Endothelial cell of umbilical vein (primary cell): ENCODE data around the gene KLHL36. TPM values are rescaled to one million over a fixed set of nuclear protein-coding genes. Genes with fewer than 3 reads are reported as not detected.

ENCODE experiments used
- BruUV-seq: library from RNA; stranded (reverse); fragments of 400-500 nt; replicated peaks from 2 replicates; lab custom pipeline; 2021; lab: Mats Ljungman, UMichigan
- CTCF ChIA-PET: fragments of 300-600, 350-600 bp; sonication (Branson Sonifier 250); formaldehyde crosslinking; loops from one replicate; lab custom pipeline; 2021; ENCODE audit warnings: antibody characterized with exemption, inconsistent platforms; lab: Charles Lee
- POLR2A ChIA-PET: fragments of 300-600, 350-600 bp; sonication (Branson Sonifier 250); formaldehyde crosslinking; loops from one replicate; lab custom pipeline; 2021; ENCODE audit warnings: antibody characterized with exemption, inconsistent platforms; lab: Charles Lee
- DNase-seq: peaks from one replicate; pipeline ENCODE4 v3.0.0-alpha.2; 2011; ENCODE audit warnings: low read depth, low spot score
- FAIRE-seq: peaks from 2 replicates; lab custom pipeline; 2011; peaks lifted over from hg19 to GRCh38; lab: Jason Lieb, UNC
- H2AFZ ChIP-seq: 2 replicates; pipeline ENCODE4 v1.6.0; 2012; ENCODE audit warnings: low read depth, low read length, control low read depth, inconsistent platforms
- H3K27ac ChIP-seq: 2 replicates; pipeline ENCODE4 v1.5.1; 2011; ENCODE audit warnings: low read depth, mild to moderate bottlenecking, control low read depth, low read length, moderate library complexity; ENCODE audit not compliant: insufficient read depth
- H3K27me3 ChIP-seq, 2 experiments: 2 replicates each; pipeline versions ENCODE4 v1.6.0 to v1.6.1; 2011; ENCODE audit warnings: low read length in 2 of 2, mixed read lengths in 1 of 2; ENCODE audit not compliant: control insufficient read depth in 2 of 2, insufficient read depth in 2 of 2
- H3K36me3 ChIP-seq, 2 experiments: 2 replicates in 1 of 2; 3 replicates in 1 of 2; pipeline ENCODE4 v1.5.1; 2011; ENCODE audit warnings: low read length in 2 of 2, mild to moderate bottlenecking in 1 of 2, moderate library complexity in 1 of 2; ENCODE audit not compliant: control insufficient read depth in 2 of 2, insufficient read depth in 2 of 2; ENCODE audit errors: extremely low read depth in 1 of 2
- H3K4me1 ChIP-seq: 3 replicates; pipeline ENCODE4 v1.5.1; 2011; ENCODE audit warnings: mild to moderate bottlenecking, low read length; ENCODE audit not compliant: control insufficient read depth, insufficient read depth; ENCODE audit errors: extremely low read depth
- H3K4me2 ChIP-seq: 2 replicates; pipeline ENCODE4 v1.6.1; 2011; ENCODE audit warnings: low read length, control low read depth, mixed read lengths; ENCODE audit not compliant: insufficient read depth
- H3K4me3 ChIP-seq, 3 experiments: fragments of 200-600 bp in 1 of 3; sonication (generic), shearing (Covaris generic) in 1 of 3; replicated peaks in 1 of 3; 2 replicates each; pipeline ENCODE4 v1.5.1; 2011 to 2016; ENCODE audit warnings: control low read depth in 3 of 3, low read length in 3 of 3, mild to moderate bottlenecking in 2 of 3, inconsistent platforms in 1 of 3, low read depth in 1 of 3, moderate library complexity in 1 of 3; ENCODE audit not compliant: insufficient read depth in 1 of 3
- H3K79me2 ChIP-seq: 2 replicates; pipeline ENCODE4 v1.6.0; 2012; ENCODE audit warnings: low read length, inconsistent platforms; ENCODE audit not compliant: control insufficient read depth, insufficient read depth
- H3K9ac ChIP-seq: replicated peaks from 2 replicates; pipeline ENCODE3; 2011; ENCODE audit warnings: low read length, control low read depth; ENCODE audit not compliant: insufficient read depth; ENCODE audit errors: extremely low read depth
- H3K9me1 ChIP-seq: replicated peaks from 3 replicates; pipeline ENCODE4 v1.6.0; 2011; ENCODE audit warnings: mild to moderate bottlenecking, low read length; ENCODE audit not compliant: control insufficient read depth, insufficient read depth; ENCODE audit errors: extremely low read depth
- H3K9me3 ChIP-seq: replicated peaks from 2 replicates; pipeline ENCODE4 v1.5.1; 2012; ENCODE audit warnings: low read length, inconsistent platforms; ENCODE audit not compliant: control insufficient read depth, insufficient read depth
- H4K20me1 ChIP-seq: replicated peaks from 2 replicates; pipeline ENCODE3; 2011; ENCODE audit warnings: mild to moderate bottlenecking, low read length; ENCODE audit not compliant: control insufficient read depth, insufficient read depth; ENCODE audit errors: extremely low read depth
- CTCF ChIP-seq, 2 donors: IDR thresholded peaks; 1 replicate in 1 of 2; 2 replicates in 1 of 2; pipeline ENCODE4 v1.5.1; 2011; ENCODE audit warnings: low read length in 2 of 2, mild to moderate bottlenecking in 2 of 2, moderate library complexity in 2 of 2, control low read depth in 1 of 2, inconsistent platforms in 1 of 2, low read depth in 1 of 2; ENCODE audit not compliant: insufficient read depth in 1 of 2; ENCODE audit errors: extremely low read depth in 1 of 2
- EZH2 ChIP-seq: IDR thresholded peaks from 2 replicates; pipeline ENCODE4 v1.6.1; 2012; ENCODE audit warnings: borderline replicate concordance, low read depth, mild to moderate bottlenecking, moderate library complexity, low read length, inconsistent platforms; ENCODE audit not compliant: severe bottlenecking
- FOS ChIP-seq: IDR thresholded peaks from 2 replicates; pipeline ENCODE4 v1.6.1; 2011; ENCODE audit warnings: mild to moderate bottlenecking, low read length, moderate library complexity, borderline replicate concordance; ENCODE audit not compliant: insufficient read depth
- GATA2 ChIP-seq: IDR thresholded peaks from 2 replicates; pipeline ENCODE4 v1.7.0; 2011; ENCODE audit warnings: low read depth, mild to moderate bottlenecking, moderate library complexity, mixed read lengths, low read length; ENCODE audit not compliant: insufficient read length, insufficient read depth
- JUN ChIP-seq: IDR thresholded peaks from 2 replicates; pipeline ENCODE4 v1.6.1; 2011; ENCODE audit warnings: borderline replicate concordance, low read depth; ENCODE audit not compliant: insufficient read length, insufficient read depth
- MAX ChIP-seq: IDR thresholded peaks from 2 replicates; pipeline ENCODE4 v1.6.1; 2011; ENCODE audit not compliant: insufficient read depth, insufficient read length
- MYC ChIP-seq: IDR thresholded peaks from one replicate; pipeline ENCODE4 v1.6.1; 2011; ENCODE audit warnings: mild to moderate bottlenecking, low read depth, low read length
- POLR2A ChIP-seq: IDR thresholded peaks from 2 replicates; pipeline ENCODE4 v1.6.1; 2012; ENCODE audit warnings: low read depth, mild to moderate bottlenecking, control low read depth, low read length
- POLR2AphosphoS5 ChIP-seq: IDR thresholded peaks from 2 replicates; pipeline ENCODE4 v1.6.1; 2012; ENCODE audit warnings: low read depth, mild to moderate bottlenecking, control low read depth, low read length, moderate library complexity; ENCODE audit not compliant: insufficient read depth
- dilution Hi-C: fragments of 300-500 bp; cut with MboI; formaldehyde crosslinking; loops from one replicate; pipeline ENCODE4 v1.15.0; 2019; ENCODE audit warnings: low sequenced_read_pairs; ENCODE audit not compliant: extremely low pct_ligation_motif_present
- intact Hi-C: fragments of 100-400 bp; cut with micrococcal nuclease; formaldehyde crosslinking; loops from one replicate; pipeline ENCODE4 v1.10.0; 2022
- polyA plus RNA-seq, 4 experiments: library from polyadenylated mRNA; depleted of rRNA in 3 of 4; stranded (reverse) in 3 of 4; unstranded in 1 of 4; fragments of >200 nt; gene quantifications; 2 replicates each; pipeline versions ENCODE4 v1.2.1 to v1.2.3, GENCODE V29; 2011 to 2012; ENCODE audit warnings: missing spikeins in 1 of 4
- total RNA-seq: library from RNA; stranded (reverse); gene quantifications from 2 replicates; pipeline ENCODE4 v1.2.3, GENCODE V29; 2021

The KLHL36 gene
- total and polyA plus RNA-seq, 2 donors (not counting 3 experiments of a cell fraction or from before 2014, with no cell fraction given), result 31.3 to 38.8 TPM

- POLR2A ChIA-PET, result no interaction called here
- BruUV-seq, result no TSS peak
- CTCF ChIA-PET, result interaction anchor here (5.2 kb wide), 1 partner anchor 59 kb away, joined by 57 read pairs; no protein-coding TSS in a partner anchor
- Histone ChIP-seq H3K9ac (no peak overlapping the region), H2AFZ (no peak overlapping the region), H3K4me3 (no peak overlapping the region), H3K9me1 (no peaks in the 10 kb centered on the region), H4K20me1 (no peaks in the 10 kb centered on the region), H3K27me3 (no peaks in the 10 kb centered on the region), H3K27ac (no peak overlapping the region), H3K4me2 (no peak overlapping the region), H3K9me3 (no peaks in the 10 kb centered on the region), H3K36me3 (peaks cover 0 to 18% of the 10 kb centered on the region in 2 experiments), H3K4me1 (peaks cover 5% of the 10 kb centered on the region), H3K79me2 (no peaks in the 10 kb centered on the region)
- dilution Hi-C loops, result no loop called here
- TF ChIP-seq MAX, result no peak
- TF ChIP-seq EZH2, result no peak
- no peak for TF ChIP-seq POLR2AphosphoS5
- no peak for TF ChIP-seq MYC
- TF ChIP-seq FOS, result no peak
- no peak for TF ChIP-seq CTCF (IDR thresholded peaks at IDR 0.05; ENCODE audit: extremely low read depth in 1 of 2, insufficient read depth in 1 of 2, low read depth in 1 of 2, low read length in 2 of 2)
- no peak for TF ChIP-seq JUN
- TF ChIP-seq POLR2A, result no peak
- TF ChIP-seq GATA2, result no peak
- intact Hi-C loops, result no loop called here
- FAIRE-seq (no peak), DNase-seq (no peak)
Measured at GRCh38 chr16:84665843-84666242, 17.5 kb downstream of the KLHL36 start.
